Osteocyte (in vitro differentiated cells): Measurements from ENCODE around the gene BPIFA1. TPM values are rescaled to one million over a fixed set of nuclear protein-coding genes. Genes with fewer than 3 reads are reported as not detected.

Source experiments
- DNase-seq: peaks from one replicate; pipeline ENCODE4 v3.0.0; 2021; ENCODE audit warnings: mixed read lengths; ENCODE audit not compliant: unreplicated experiment; ENCODE audit errors: extremely low spot score
- H3K27ac Mint-ChIP-seq: one replicate; pipeline ENCODE4 v1.8.0; 2021; ENCODE audit warnings: mild to moderate bottlenecking, mixed read lengths; ENCODE audit not compliant: unreplicated experiment
- H3K27me3 Mint-ChIP-seq: one replicate; pipeline ENCODE4 v1.8.0; 2021; ENCODE audit warnings: mixed read lengths; ENCODE audit not compliant: unreplicated experiment
- H3K36me3 Mint-ChIP-seq: one replicate; pipeline ENCODE4 v1.8.0; 2021; ENCODE audit warnings: mixed read lengths; ENCODE audit not compliant: unreplicated experiment
- H3K4me1 Mint-ChIP-seq: one replicate; pipeline ENCODE4 v1.8.0; 2021; ENCODE audit warnings: mixed read lengths; ENCODE audit not compliant: unreplicated experiment
- H3K4me3 Mint-ChIP-seq: one replicate; pipeline ENCODE4 v1.8.0; 2021; ENCODE audit warnings: mild to moderate bottlenecking, moderate library complexity, mixed read lengths; ENCODE audit not compliant: unreplicated experiment
- H3K9me3 Mint-ChIP-seq: one replicate; pipeline ENCODE4 v1.8.0; 2021; ENCODE audit warnings: mixed read lengths; ENCODE audit not compliant: unreplicated experiment
- CTCF ChIP-seq: fragments of 200-600 bp; sonication (generic); IDR thresholded peaks from 2 replicates; pipeline ENCODE4 v1.5.0; 2021; ENCODE audit warnings: antibody characterized with exemption, mild to moderate bottlenecking, moderate library complexity
- total RNA-seq: library from RNA; stranded (reverse); gene quantifications from 2 replicates; pipeline ENCODE4 v1.2.1, GENCODE V29; 2021

BPIFA1 gene
- total RNA-seq, 1 donor from 2014 or later, result not detected

GRCh38 chr20:33282196-33282934, 46.6 kb downstream of the BPIFA1 start:
- peaks cover 34% of the 10 kb centered on the region for H3K27me3 Mint-ChIP-seq
- no peak for TF ChIP-seq CTCF
- H3K36me3 Mint-ChIP-seq, result no peaks in the 10 kb centered on the region
- no peak overlapping the region for H3K27ac Mint-ChIP-seq
- no peaks in the 10 kb centered on the region for H3K9me3 Mint-ChIP-seq
- no peak for DNase-seq
- no peaks in the 10 kb centered on the region for H3K4me1 Mint-ChIP-seq
- no peak overlapping the region for H3K4me3 Mint-ChIP-seq

GRCh38 chr20:33282991-33283555, 47.3 kb downstream of the BPIFA1 start, which contains the start of gene BPIFB1:
TSS of gene BPIFB1 (plus strand) at chr20:33283214. CDS start at chr20:33286074, 2,860 bp downstream.
- Mint-ChIP-seq H3K4me1 (no peaks in the 10 kb centered on the region), H3K9me3 (no peaks in the 10 kb centered on the region), H3K27me3 (peaks cover 32% of the 10 kb centered on the region), H3K27ac (no peak within 1 kb of the TSS), H3K4me3 (no peak within 1 kb of the TSS), H3K36me3 (no peaks in the 10 kb centered on the region)
- no peak for DNase-seq
- TF ChIP-seq CTCF, result no peak

GRCh38 chr20:33284284-33284683, 48.5 kb downstream of the BPIFA1 start:
- peaks cover 31% of the 10 kb centered on the region for H3K27me3 Mint-ChIP-seq
- no peak for DNase-seq
- H3K9me3 Mint-ChIP-seq, result no peaks in the 10 kb centered on the region
- no peak overlapping the region for H3K4me3 Mint-ChIP-seq
- no peaks in the 10 kb centered on the region for H3K4me1 Mint-ChIP-seq
- H3K27ac Mint-ChIP-seq, result no peak overlapping the region
- H3K36me3 Mint-ChIP-seq, result no peaks in the 10 kb centered on the region
- TF ChIP-seq CTCF, result no peak

GRCh38 chr20:33284937-33285336, 49.1 kb downstream of the BPIFA1 start:
- no peak for TF ChIP-seq CTCF
- no peaks in the 10 kb centered on the region for H3K36me3 Mint-ChIP-seq
- no peaks in the 10 kb centered on the region for H3K9me3 Mint-ChIP-seq

GRCh38 chr20:33285861-33286495, 50.2 kb downstream of the BPIFA1 start:
- TF ChIP-seq CTCF, result no peak
- no peak overlapping the region for H3K27ac Mint-ChIP-seq
- H3K4me1 Mint-ChIP-seq, result no peaks in the 10 kb centered on the region
- H3K27me3 Mint-ChIP-seq, result peaks cover 27% of the 10 kb centered on the region
- H3K9me3 Mint-ChIP-seq, result no peaks in the 10 kb centered on the region
- no peaks in the 10 kb centered on the region for H3K36me3 Mint-ChIP-seq
- DNase-seq, result no peak
- no peak overlapping the region for H3K4me3 Mint-ChIP-seq

More at GRCh38 chr20:33284937-33285336, 49.1 kb downstream of the BPIFA1 start:
- H3K4me1 Mint-ChIP-seq, result no peaks in the 10 kb centered on the region
- peaks cover 29% of the 10 kb centered on the region for H3K27me3 Mint-ChIP-seq
- no peak overlapping the region for H3K27ac Mint-ChIP-seq
- no peak overlapping the region for H3K4me3 Mint-ChIP-seq
- DNase-seq, result no peak
